Measurements from ENCODE around the gene HYLS1.

The HYLS1 gene

GRCh38 chr11:125934473-125934872, 47.0 kb downstream of the HYLS1 start:
- no peak for DNase-seq (ENCODE audit: low read depth)

GRCh38 chr11:125935056-125935455, 47.6 kb downstream of the HYLS1 start:
- no peak for DNase-seq (ENCODE audit: low read depth)

GRCh38 chr11:125935618-125936199, 48.2 kb downstream of the HYLS1 start:
- DNase-seq (ENCODE audit: low read depth): no peak

- DNase-seq (ENCODE audit: low read depth): no peak
These were observed 51.0 kb downstream of the HYLS1 start for GRCh38 chr11:125938418-125938817.

- no peak for DNase-seq (ENCODE audit: low read depth)
These were observed 51.6 kb downstream of the HYLS1 start for GRCh38 chr11:125939081-125939521.

- DNase-seq (ENCODE audit: low read depth): no peak
These were observed 52.7 kb downstream of the HYLS1 start for GRCh38 chr11:125940145-125940544.

- no peak for DNase-seq (ENCODE audit: low read depth)
These were observed 53.8 kb downstream of the HYLS1 start for GRCh38 chr11:125941267-125941618.

GRCh38 chr11:125941619-125942611, 54.4 kb downstream of the HYLS1 start:
- peak; percentile 20 for DNase-seq (ENCODE audit: low read depth)

- DNase-seq (ENCODE audit: low read depth): no peak
These were observed 55.4 kb downstream of the HYLS1 start for GRCh38 chr11:125942771-125943428.

- DNase-seq (ENCODE audit: low read depth): no peak
These were observed 56.3 kb downstream of the HYLS1 start for GRCh38 chr11:125943661-125944349.

- DNase-seq (ENCODE audit: low read depth): no peak
These were observed 57.0 kb downstream of the HYLS1 start for GRCh38 chr11:125944350-125945010.

- no peak for DNase-seq (ENCODE audit: low read depth)
These were observed 57.7 kb downstream of the HYLS1 start for GRCh38 chr11:125945011-125945796.

GRCh38 chr11:125945797-125946520, 58.5 kb downstream of the HYLS1 start, which contains the start of gene VSIG10L2:
Gene VSIG10L2 (plus strand): TSS chr11:125946044. CDS start chr11:125946056, 12 bp downstream.
- no peak for DNase-seq (ENCODE audit: low read depth)

- DNase-seq (ENCODE audit: low read depth): no peak
These were observed 59.4 kb downstream of the HYLS1 start for GRCh38 chr11:125946712-125947418.

GRCh38 chr11:125947419-125948277, 60.2 kb downstream of the HYLS1 start:
- no peak for DNase-seq (ENCODE audit: low read depth)

GRCh38 chr11:125948278-125949051, 61.0 kb downstream of the HYLS1 start:
- no peak for DNase-seq (ENCODE audit: low read depth)
